ENCODE data around the gene BCL11A. TPM values are rescaled to one million over a fixed set of nuclear protein-coding genes. Genes with fewer than 3 reads are reported as not detected.
"Not testable (repeated sequence)": the region's sequence is repeated elsewhere in the genome, so short reads cannot be mapped to it uniquely, and the experiment has no call there.

BCL11A gene
- total RNA-seq, 1 donor from 2014 or later: 3.6 TPM

DNA sequence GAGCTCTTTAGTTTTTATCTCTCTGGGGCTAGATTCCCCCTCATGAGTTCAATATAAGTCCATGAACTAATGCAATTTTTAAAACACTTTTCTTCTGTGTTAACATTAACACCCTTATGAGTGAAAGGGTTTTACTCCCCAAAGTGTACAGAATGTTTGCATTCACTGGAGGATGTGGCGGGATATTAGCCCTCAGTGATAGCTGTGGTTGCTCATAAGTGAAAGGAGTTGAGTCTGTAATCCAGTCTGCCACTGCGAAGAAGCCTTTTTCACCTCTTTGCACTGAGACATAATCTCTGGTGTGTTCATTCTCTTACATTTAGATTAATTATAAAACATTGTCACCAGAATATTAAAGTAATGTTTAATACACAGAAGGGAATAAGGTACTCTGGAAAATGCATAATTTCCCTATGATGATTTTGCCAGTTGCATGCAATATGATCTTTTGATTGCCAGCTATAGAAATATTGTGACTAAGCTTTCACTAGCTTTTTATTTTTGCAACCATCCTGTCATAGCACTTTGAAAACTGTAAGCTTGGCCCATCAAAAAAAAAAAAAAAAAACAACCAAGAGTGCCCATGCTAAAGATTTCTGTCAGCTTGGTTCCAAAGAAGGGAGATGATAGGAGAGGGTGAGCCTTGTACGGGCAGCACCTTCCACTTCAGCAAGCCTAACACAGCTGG, 113.2 kb downstream of the BCL11A start:
- no peak for DNase-seq (ENCODE audit: extremely low read depth, low read depth, low spot score)

DNA sequence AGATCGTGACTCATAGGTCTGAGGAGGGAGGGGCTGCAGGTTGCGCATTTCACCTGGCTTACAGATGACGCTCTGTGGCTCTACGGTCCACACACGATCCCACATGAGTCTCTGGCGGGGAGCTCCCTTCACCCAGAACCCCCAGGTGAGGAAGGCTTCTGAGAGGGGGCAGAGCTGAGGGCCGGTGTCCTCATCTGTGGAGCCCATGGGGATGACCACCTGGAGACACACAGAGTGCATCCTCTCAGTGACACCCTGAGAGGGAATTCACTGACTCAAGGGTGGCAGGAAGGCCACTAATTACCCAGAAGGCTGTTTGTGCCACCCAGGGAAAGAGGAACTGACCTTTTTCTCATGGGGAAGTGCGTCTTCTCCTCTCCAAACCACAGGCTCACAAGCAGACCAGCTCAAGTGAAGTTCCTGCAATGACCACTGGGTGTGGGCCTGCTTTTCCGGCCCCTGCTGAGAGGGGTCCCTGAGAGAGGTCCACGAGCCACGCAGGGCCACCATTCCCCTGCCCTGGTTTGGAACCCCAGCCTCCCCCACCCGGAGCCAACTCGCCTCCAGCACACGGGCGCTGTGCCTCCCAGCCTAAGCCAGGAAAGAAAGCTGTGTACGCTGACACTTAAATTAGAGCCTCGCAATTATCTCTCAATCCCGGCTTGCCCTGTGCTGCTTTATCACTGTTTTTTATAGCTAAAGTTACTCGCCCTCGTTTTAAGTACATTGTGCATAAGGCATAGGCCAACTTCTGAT, 114.1 kb downstream of the BCL11A start:
- DNase-seq (ENCODE audit: extremely low read depth, low read depth, low spot score): no peak

DNA sequence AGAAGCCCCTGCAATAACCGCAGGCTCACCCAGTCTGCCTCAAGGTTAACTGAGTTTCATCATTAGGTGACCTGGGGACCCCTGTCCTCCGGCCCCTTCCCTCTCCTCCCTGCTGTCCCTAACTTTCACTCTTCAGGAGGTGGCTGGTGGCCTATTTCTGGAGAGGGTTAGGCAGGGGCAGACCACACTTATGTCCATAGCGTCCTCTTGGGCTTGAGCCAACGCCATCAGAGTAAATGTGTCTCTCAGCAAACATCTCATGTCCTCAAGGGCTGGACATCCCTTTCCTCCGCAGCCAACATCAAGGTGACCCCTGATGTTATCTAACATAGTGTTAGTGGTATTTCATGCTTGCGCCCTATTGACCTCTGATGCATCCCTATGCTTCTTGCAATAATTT, 114.8 kb downstream of the BCL11A start:
- DNase-seq (ENCODE audit: extremely low read depth, low read depth, low spot score): no peak

DNA sequence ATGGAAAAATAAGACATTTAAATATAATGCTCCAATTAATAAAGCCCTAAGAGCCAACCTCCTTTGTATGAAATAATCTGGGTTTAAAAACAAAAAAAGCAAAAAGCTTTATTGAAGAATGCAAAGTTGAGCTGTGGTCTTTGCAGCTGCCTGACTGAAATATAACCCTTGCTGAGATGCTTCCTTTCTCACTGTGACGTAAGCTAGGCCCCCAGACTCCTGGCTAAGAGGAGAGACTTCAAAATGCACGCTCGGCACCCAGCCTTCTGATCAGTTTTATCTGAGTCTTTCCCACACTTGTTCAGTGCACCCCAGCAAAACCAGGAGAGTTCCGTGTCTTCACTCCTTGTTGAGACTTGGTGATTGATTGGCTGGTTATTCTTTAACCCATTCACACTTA, 115.3 kb downstream of the BCL11A start:
- no peak for DNase-seq (ENCODE audit: extremely low read depth, low read depth, low spot score)

DNA sequence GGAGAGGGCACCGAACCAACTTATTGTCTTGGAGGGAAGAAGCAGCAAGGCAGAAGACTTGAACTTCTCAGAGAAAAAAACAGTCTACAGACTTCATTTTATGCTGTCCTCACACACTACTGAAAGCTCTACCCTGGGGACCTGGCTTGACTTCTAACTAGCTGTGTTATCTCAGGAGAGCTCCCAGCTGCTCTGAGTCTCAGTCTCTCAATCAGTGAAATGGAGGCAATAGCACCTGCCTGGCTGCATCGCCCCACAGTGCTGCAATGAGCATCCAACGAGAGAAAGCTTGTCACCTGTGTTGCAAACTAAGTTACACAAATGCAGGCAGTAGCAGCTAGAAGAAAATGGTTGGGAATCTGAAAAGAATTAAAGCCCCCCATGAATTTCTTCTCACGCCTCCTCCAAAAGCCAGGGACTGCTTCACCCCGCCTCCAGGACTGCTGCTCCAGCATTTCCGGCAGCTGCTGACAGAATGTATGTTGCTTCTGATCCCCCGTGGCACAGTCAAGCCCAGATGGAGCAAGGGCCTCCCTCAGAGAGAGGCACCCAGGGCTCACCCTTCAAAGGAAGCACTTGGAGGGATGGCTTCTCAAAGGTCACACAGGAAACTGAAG, 116.3 kb downstream of the BCL11A start:
- DNase-seq (ENCODE audit: extremely low read depth, low read depth, low spot score): no peak

DNA sequence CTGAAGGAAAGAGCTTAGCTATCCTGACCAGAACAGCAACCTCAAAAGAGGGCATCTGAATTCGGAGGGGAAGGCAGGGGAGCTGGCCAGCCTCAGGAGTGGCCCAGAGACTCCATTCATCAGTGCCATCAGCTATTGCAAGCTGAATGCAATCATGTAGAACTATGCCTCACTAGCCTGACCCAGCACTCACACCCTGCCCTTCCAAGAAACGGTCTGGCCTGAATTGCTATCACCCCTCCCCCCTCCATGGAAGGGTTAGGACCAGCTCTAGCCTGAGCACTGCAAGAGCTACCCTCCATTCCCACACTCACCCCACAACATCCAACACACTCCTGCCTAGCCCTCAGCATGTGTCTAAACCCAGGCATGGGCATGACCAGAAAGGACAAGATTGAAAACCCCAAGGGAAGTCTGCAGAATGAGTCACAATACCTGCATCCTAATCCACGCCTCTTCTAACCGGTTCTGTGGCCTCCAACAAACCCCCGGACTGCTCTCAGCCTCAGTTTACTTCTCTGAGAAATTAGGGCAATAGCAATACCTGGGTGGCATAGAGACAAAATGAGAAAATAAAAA, 120.3 kb downstream of the BCL11A start:
- DNase-seq (ENCODE audit: extremely low read depth, low read depth, low spot score): no peak

DNA sequence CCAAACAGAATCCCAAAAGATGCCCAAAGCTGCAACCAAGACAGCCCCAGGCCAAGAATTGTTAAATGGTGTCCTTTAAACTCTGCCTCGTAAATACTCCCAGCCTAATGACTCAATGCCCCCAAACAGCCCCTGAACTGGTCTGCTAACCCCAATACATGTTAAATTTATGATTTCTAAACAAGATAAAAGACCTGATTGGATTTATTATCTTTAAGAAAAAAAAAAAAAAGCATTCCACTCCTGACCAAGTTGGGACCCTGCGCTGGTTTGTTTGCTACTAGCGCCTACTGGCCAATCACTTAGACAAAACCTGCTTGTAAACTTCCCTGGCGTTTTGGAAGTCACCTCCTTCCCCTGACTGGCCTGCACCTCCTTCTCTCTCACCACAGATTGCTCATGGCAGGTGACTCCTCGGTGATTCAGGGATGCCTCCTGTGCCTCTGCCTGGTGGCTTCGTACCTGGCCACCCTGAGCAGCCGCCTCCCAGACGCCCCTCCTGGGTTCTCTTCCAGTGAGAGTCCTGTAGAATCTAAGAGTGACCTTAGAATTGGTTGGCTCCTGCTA, 121.3 kb downstream of the BCL11A start:
- DNase-seq (ENCODE audit: extremely low read depth, low read depth, low spot score): no peak

DNA sequence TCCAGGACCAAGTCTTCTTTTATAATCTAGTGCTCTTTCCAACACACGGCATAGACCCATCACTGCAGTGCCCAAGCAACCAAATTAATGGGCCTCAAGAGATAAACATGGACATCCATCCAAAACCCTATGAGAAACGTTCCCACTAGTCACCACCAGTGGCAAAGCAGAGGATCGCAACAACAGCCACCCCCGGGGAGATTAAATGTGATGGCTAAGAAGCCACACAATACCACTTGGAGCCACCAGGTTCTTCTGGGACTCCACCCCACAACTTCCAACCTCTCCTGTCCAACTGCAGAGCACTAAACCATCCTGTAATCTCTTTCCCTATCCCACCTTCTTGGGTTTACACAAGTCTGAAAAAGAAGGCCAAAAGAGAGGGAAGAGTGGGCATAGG, 123.8 kb downstream of the BCL11A start:
- no peak for DNase-seq (ENCODE audit: extremely low read depth, low read depth, low spot score)

DNA sequence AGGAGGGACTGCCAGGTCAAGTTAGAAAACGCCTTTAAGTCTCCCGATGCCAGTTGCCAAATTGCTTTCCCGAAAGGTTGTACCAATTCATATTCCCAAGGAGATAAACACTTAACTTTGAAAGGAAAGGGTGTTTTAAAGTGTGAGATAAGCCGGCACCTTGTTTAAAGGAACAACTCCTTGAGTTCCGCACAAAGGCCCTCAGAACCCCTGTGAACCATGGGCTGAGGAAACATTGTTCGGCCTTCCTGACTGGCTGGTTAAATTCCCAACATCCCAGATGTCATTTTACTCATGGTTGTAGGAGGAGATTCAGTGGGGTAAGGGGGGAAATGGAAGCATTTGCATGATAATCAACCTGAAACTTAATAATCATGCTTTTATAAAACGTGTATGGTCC, 126.6 kb downstream of the BCL11A start:
- DNase-seq (ENCODE audit: extremely low read depth, low read depth, low spot score): no peak

DNA sequence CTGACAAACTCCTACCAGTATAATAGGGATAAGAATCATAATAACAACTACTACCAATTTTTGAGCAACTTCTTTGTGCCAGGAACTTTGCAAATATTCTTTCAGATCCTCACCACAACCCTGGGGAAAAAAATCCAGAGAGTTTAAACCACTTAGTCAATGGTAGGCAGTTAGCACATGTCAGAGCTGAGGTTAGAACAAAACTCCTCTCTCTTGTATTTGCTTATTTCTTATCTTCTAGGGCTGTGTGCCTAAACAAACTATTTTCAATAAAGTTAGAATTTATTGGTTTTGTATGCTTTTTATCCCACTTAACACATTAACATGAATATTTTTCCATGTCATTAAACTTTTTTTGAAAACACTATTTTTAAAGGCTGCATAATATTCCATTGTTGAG, 127.1 kb downstream of the BCL11A start:
- no peak for DNase-seq (ENCODE audit: extremely low read depth, low read depth, low spot score)

DNA sequence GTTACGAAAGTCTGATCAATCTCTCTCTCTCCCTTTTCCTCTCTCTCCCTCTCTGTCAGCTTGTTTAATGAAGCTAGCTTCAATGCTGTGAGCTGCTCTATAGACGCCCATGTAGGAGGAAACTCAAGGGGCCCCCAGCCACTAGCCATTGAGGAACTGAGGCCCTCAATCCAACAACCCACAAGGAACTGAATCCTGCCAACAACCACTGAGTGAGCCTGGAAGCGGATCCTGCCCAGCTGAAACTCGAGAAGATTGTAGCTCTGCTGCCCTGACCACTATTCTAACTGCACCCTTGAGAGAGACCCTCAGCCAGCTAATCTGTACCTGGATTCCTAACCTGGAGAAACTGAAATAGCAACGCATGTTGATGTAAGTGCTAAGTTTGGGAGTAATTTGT, 129.2 kb downstream of the BCL11A start:
- no peak for DNase-seq (ENCODE audit: extremely low read depth, low read depth, low spot score)

DNA sequence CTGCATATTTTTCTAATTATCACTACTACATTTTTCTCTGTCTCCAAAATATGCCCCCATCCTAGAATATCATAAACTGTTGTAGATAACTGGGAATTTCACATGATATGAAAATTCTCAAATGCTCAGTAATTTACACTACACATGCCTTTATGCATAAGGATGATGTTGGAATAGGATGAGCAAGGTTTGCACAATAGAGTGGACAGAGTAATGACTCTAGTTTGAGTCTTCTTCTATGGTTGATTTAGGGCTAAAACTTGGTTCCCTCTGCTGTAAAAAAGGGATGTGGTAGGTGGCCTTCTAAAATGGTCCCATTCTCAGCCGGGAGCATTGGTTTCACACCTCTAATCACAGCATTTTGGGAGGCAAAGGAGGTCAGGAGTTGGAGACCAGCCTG, 129.9 kb downstream of the BCL11A start:
- no peak for DNase-seq (ENCODE audit: extremely low read depth, low read depth, low spot score)

DNA sequence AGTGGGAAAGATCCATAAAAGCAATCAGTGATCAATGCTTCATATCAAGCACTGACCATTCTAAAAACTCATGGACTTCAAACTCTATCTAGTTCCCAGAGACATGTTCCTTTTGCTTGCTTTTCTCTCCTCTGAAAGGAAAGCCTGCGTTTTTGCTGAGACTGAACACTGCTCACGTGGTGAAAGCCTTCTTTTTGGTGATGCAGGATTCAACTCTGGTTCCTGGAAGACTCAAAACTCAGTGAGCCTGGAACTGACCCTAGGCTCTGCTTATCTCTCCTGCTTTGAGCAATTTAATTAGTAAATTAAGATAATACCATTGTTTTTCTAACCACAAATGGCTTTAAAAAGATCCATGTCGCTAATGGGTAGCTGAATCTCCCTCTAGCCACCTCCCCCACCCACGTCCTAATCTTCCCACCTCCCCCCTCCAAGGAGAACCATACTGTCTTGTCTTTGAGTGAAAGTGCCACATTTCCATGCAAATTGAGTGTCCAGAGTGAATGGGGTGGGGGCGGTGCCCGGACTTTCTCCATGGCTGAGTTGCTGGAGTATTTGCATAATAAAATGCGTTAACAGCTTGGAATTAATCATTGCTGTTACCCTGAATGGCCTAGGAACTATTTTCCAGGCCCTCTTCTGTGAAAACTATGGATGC, 130.5 kb downstream of the BCL11A start:
- DNase-seq (ENCODE audit: extremely low read depth, low read depth, low spot score): no peak

DNA sequence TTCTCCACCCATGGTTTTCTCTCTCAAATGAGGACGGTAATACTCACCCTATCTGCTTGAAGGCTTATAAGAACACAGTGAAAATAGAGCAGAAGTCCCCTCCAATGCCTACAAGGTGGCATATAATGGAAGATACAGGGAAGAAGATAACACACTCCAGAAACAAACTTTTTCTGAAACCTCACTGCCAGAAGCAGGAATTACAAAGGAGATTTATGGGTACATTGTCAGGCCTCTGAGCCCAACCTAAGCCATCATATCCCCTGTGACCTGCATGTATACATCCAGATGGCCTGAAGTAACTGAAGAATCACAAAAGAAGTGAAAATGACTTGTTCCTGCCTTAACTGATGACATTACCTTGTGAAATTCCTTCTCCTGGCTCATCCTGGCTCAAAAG, 136.2 kb downstream of the BCL11A start:
- not testable (repeated sequence) for DNase-seq (ENCODE audit: extremely low read depth, low read depth, low spot score)

DNA sequence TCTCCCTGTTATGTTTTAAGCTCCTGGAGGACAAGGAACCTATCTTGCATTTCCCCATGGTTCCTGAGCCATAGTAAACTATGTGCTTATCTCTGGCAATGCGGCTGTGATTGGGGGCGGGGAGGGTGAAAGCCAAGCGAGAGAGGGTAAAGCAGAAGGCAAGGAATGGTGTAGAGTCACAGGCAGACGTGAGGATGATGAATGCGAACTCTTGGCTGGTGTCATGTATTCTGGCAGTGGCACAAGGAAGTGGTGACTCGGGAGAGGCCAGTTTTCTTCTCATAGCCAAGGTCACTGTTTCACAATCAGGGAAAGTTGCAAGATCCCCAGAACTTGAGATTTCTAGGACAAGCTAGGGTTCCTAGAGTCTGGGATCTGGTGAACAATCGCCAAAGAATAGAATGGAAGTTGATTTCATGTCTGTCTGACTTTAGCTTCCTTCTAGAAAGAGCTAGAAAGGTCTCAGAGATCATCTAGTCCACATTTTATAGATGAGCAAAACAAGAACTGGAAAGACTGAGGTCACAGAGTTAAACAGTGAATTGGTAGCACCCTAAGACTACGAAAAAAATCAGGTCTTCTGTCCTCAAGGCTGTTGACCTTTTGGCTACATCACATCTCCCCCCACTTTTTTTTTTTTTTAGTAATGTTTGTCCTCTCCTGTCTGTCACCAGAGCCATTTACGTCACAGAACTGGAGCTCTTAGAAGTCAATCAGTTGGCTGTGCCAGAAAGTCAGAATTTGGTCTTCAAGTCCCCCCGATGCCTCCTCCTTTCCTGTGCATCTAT, 137.0 kb downstream of the BCL11A start:
- no peak for DNase-seq (ENCODE audit: extremely low read depth, low read depth, low spot score)

DNA sequence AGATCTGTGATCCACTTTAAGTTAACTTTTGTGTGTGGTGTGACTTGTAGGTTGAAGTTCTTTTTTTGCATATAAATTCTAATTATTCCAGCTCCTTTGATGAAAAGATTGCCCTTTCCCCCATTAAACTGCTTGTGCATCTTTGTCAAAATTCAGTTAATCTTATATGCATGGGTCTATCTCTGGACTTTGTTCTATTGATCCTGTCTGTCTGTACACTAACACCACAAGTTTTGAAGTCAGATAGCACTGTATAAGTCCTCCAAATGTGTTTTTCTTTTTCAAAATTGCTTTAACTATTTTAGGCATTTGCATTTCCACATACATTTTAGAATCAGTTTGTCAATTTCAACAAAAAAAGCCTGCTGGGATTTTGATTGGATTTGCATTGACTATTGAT, 137.6 kb downstream of the BCL11A start:
- no peak for DNase-seq (ENCODE audit: extremely low read depth, low read depth, low spot score)

DNA sequence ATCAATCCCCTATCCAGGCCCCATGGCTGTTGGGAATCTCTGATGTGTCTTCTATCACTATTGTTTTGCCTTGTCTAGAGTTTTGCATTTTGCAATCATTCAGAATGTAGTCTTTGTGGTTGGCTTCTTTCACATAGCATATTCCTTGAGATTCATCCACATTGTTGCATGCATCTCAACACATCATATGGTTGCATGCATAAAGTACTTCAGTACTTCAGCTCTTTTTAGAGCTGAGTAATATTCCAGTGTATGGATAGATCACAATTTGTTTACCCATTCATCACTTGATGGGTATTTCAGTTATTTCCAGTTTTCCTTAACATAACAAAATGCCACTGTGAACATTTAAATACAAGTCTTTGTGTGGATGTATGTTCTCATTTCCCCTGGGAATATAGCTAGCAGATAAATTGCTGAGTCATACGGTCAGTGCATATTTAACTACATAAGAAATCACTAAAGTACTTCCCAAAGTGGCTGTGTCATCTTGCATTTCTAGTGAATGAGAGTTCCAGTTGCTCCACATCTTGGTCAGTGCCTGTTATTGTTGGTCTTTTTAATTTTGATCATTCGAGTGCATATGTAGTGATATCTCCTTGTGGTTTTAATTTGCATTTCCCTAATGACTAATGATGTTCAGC, 138.8 kb downstream of the BCL11A start:
- DNase-seq (ENCODE audit: extremely low read depth, low read depth, low spot score): no peak

DNA sequence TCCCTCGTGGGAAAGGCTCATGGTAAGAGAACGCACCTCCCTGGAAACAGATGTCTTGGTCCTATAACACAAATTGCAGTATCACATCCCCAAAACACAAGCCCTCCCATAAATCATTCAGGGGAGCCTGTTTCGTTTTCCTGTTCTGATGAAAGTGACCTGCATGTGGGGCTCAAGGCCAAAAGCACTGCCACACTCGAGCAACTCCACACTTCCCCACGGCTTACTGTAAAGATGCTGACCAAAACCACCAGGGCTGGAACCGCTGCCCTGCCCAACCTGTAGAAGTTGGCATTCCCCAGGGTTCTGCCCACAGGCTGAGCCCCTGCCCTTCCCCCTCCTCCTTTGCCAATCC, 139.7 kb downstream of the BCL11A start:
- no peak for DNase-seq (ENCODE audit: extremely low read depth, low read depth, low spot score)

DNA sequence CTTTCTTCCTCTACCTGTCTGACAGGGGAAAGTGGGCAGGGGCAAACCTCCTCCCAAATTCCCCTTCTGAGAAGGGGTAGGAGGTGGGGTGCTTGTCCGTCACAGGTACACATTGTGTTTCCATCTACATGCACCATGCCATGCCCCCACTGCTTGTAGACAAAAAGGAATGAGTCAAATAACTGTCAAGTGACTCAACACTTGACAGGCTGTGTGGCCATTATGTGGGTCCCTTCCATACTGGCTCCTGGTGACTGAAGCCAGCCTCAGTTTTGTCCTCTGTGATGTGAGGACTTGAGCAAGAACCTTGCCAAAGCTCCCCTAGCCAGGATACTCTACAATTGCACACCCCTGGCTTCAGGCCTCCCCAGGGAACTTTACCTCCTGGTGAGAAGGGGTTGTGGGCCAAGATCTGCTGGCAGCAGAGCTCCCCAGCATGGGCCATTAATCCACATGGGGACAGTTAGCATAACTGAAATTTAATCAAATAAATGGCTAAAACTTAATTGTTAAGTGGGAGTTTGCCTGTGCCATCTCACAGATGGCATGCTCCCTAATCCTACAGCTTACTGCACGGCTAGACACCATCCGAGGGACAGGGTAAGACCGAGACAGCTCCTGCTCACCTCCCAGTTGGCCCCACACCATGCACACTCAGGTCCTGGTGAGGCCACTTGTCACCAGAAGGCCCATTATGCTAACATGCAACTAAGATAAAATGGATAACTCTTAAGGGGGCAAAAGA, 140.2 kb downstream of the BCL11A start:
- DNase-seq (ENCODE audit: extremely low read depth, low read depth, low spot score): no peak
